ENCODE data around the gene SLC7A5.

GRCh38 chr16:87831421-87832136 lies 37.7 kb downstream of the SLC7A5 start:
- TF ChIP-seq POLR2AphosphoS5 (IDR thresholded peaks at IDR 0.05) (no peak), CTCF (IDR thresholded peaks at IDR 0.05) (no peak), POLR2A (IDR thresholded peaks at IDR 0.05) (no peak)

All from prostate gland (tissue), 2 donors.